ENCODE data around the gene CYTH1.

Gene CYTH1

GRCh38 chr17:78719630-78720298, 62.3 kb downstream of the CYTH1 start:
- Histone ChIP-seq H3K27me3 (ENCODE audit: insufficient read depth, poor library complexity, severe bottlenecking) (no peaks in the 10 kb centered on the region), H3K9me3 (ENCODE audit: severe bottlenecking) (no peaks in the 10 kb centered on the region), H3K27ac (ENCODE audit: poor library complexity, severe bottlenecking) (peak overlapping the region; percentile 60), H3K4me1 (ENCODE audit: insufficient read depth, poor library complexity, severe bottlenecking) (peaks cover 43% of the 10 kb centered on the region), H3K36me3 (ENCODE audit: low read depth) (no peaks in the 10 kb centered on the region), H3K4me3 (ENCODE audit: severe bottlenecking) (no peak overlapping the region)
- no peak for TF ChIP-seq CTCF (IDR thresholded peaks at IDR 0.05; ENCODE audit: poor library complexity, severe bottlenecking)
- DNase-seq (ENCODE audit: low spot score): no peak
- ATAC-seq (ENCODE audit: low read depth): no peak

- Histone ChIP-seq H3K4me1 (ENCODE audit: insufficient read depth, poor library complexity, severe bottlenecking) (peaks cover 38% of the 10 kb centered on the region), H3K36me3 (ENCODE audit: low read depth) (no peaks in the 10 kb centered on the region), H3K27me3 (ENCODE audit: insufficient read depth, poor library complexity, severe bottlenecking) (no peaks in the 10 kb centered on the region), H3K4me3 (ENCODE audit: severe bottlenecking) (no peak overlapping the region), H3K9me3 (ENCODE audit: severe bottlenecking) (no peaks in the 10 kb centered on the region), H3K27ac (ENCODE audit: poor library complexity, severe bottlenecking) (peak overlapping the region; percentile 60)
- ATAC-seq (ENCODE audit: low read depth) (no peak), DNase-seq (ENCODE audit: low spot score) (no peak)
- no peak for TF ChIP-seq CTCF (IDR thresholded peaks at IDR 0.05; ENCODE audit: poor library complexity, severe bottlenecking)
Measured at GRCh38 chr17:78718575-78719208, 63.4 kb downstream of the CYTH1 start.

- DNase-seq (ENCODE audit: low spot score) (no peak), ATAC-seq (ENCODE audit: low read depth) (peak; percentile 63)
- Histone ChIP-seq H3K4me1 (ENCODE audit: insufficient read depth, poor library complexity, severe bottlenecking) (peaks cover 38% of the 10 kb centered on the region), H3K9me3 (ENCODE audit: severe bottlenecking) (no peaks in the 10 kb centered on the region), H3K4me3 (ENCODE audit: severe bottlenecking) (peak overlapping the region; percentile 4), H3K27ac (ENCODE audit: poor library complexity, severe bottlenecking) (peak overlapping the region; percentile 60), H3K36me3 (ENCODE audit: low read depth) (no peaks in the 10 kb centered on the region), H3K27me3 (ENCODE audit: insufficient read depth, poor library complexity, severe bottlenecking) (no peaks in the 10 kb centered on the region)
- no peak for TF ChIP-seq CTCF (IDR thresholded peaks at IDR 0.05; ENCODE audit: poor library complexity, severe bottlenecking)
Measured at GRCh38 chr17:78717431-78717980, 64.6 kb downstream of the CYTH1 start.

- Histone ChIP-seq H3K9me3 (ENCODE audit: severe bottlenecking) (no peaks in the 10 kb centered on the region), H3K27ac (ENCODE audit: poor library complexity, severe bottlenecking) (peak overlapping the region; percentile 60), H3K27me3 (ENCODE audit: insufficient read depth, poor library complexity, severe bottlenecking) (no peaks in the 10 kb centered on the region), H3K4me3 (ENCODE audit: severe bottlenecking) (peak overlapping the region; percentile 4), H3K4me1 (ENCODE audit: insufficient read depth, poor library complexity, severe bottlenecking) (peaks cover 38% of the 10 kb centered on the region), H3K36me3 (ENCODE audit: low read depth) (no peaks in the 10 kb centered on the region)
- peak; percentile 6 for TF ChIP-seq CTCF (IDR thresholded peaks at IDR 0.05; ENCODE audit: poor library complexity, severe bottlenecking)
- DNase-seq (ENCODE audit: low spot score) (no peak), ATAC-seq (ENCODE audit: low read depth) (peak; percentile 48)
Measured at GRCh38 chr17:78716814-78717393, 65.2 kb downstream of the CYTH1 start.

All from RWPE2 (cell line).